GM23248 (cell line): ENCODE results near the gene CD22. TPM values are rescaled to one million over a fixed set of nuclear protein-coding genes. Genes with fewer than 3 reads are reported as not detected.
"Not testable (repeated sequence)": the region's sequence is repeated elsewhere in the genome, so short reads cannot be mapped to it uniquely, and the experiment has no call there.

Experiments used
- DNase-seq: peaks from one replicate; pipeline ENCODE4 v3.0.0-alpha.2; 2015
- H2AFZ ChIP-seq: fragments of 200-600 bp; sonication (generic); 2 replicates; pipeline ENCODE4 v1.6.1; 2016; ENCODE audit warnings: antibody characterized with exemption
- H3F3A ChIP-seq: fragments of 200-600 bp; sonication (generic); 2 replicates; pipeline ENCODE4 v1.6.1; 2016; ENCODE audit warnings: mild to moderate bottlenecking, antibody characterized with exemption, mixed run types; ENCODE audit not compliant: insufficient read depth
- H3K27ac ChIP-seq: fragments of 200-600 bp; sonication (generic); 2 replicates; pipeline ENCODE4 v1.5.1; 2016; ENCODE audit warnings: mild to moderate bottlenecking
- H3K27me3 ChIP-seq: fragments of 200-600 bp; sonication (generic); replicated peaks from 2 replicates; pipeline ENCODE4 v1.6.1; 2016; ENCODE audit warnings: mild to moderate bottlenecking; ENCODE audit not compliant: insufficient read depth
- H3K36me3 ChIP-seq: fragments of 200-600 bp; sonication (generic); 2 replicates; pipeline ENCODE4 v1.6.1; 2016; ENCODE audit warnings: low read depth, mild to moderate bottlenecking
- H3K4me1 ChIP-seq: fragments of 200-600 bp; sonication (generic); 2 replicates; pipeline ENCODE4 v1.6.1; 2016; ENCODE audit warnings: mild to moderate bottlenecking; ENCODE audit not compliant: insufficient read depth
- H3K4me2 ChIP-seq: fragments of 200-600 bp; sonication (generic); one replicate; pipeline ENCODE4 v1.6.1; 2016; ENCODE audit warnings: mild to moderate bottlenecking; ENCODE audit not compliant: unreplicated experiment
- H3K4me3 ChIP-seq: fragments of 200-600 bp; sonication (generic); 2 replicates; pipeline ENCODE4 v1.5.1; 2016; ENCODE audit warnings: mild to moderate bottlenecking
- H3K79me2 ChIP-seq: fragments of 200-600 bp; sonication (generic); 2 replicates; pipeline ENCODE4 v1.6.1; 2016; ENCODE audit warnings: mild to moderate bottlenecking; ENCODE audit not compliant: insufficient read depth
- H3K9ac ChIP-seq: fragments of 200-600 bp; sonication (generic); 2 replicates; pipeline ENCODE4 v1.6.1; 2016; ENCODE audit warnings: mild to moderate bottlenecking
- H3K9me2 ChIP-seq: fragments of 200-600 bp; sonication (generic); 2 replicates; pipeline ENCODE4 v1.6.1; 2016; ENCODE audit warnings: mixed run types, mild to moderate bottlenecking, moderate library complexity; ENCODE audit not compliant: insufficient read depth
- H3K9me3 ChIP-seq: fragments of 200-600 bp; sonication (generic); one replicate; pipeline ENCODE4 v1.6.1; 2017; ENCODE audit warnings: low read depth
- H4K20me1 ChIP-seq: fragments of 200-600 bp; sonication (generic); 2 replicates; pipeline ENCODE4 v1.6.0; 2016; ENCODE audit not compliant: insufficient read depth
- EZH2 ChIP-seq: fragments of 200-600 bp; sonication (generic); IDR thresholded peaks from 2 replicates; pipeline ENCODE4 v1.6.1; 2018; ENCODE audit warnings: antibody characterized with exemption, mild to moderate bottlenecking; ENCODE audit not compliant: insufficient read depth, poor library complexity, severe bottlenecking
- EZH2phosphoT487 ChIP-seq: fragments of 200-600 bp; sonication (generic); IDR thresholded peaks from 2 replicates; pipeline ENCODE4 v1.6.1; 2018; ENCODE audit warnings: antibody characterized with exemption, moderate library complexity, mild to moderate bottlenecking, low read depth; ENCODE audit not compliant: insufficient read depth
- WGBS, 2 experiments: methylation state at CpG; one replicate each; pipeline ENCODE4 v1.1.6; 2015 to 2017; ENCODE audit warnings: low lambda C conversion rate in 2 of 2, low coverage in 1 of 2; ENCODE audit errors: missing lambda C conversion rate in 2 of 2; 5-methylcytosine and 5-hydroxymethylcytosine counted together
- in situ Hi-C: fragments of 300-500 bp; cut with MboI; formaldehyde crosslinking; loops from 2 replicates; pipeline ENCODE4 v1.15.0; 2020
- polyA plus RNA-seq: library from polyadenylated mRNA; unstranded; fragments of >200 nt; fragmentation: Nextera tagmentation; extraction: Ambion mirVana; gene quantifications from 2 replicates; pipeline ENCODE4 v1.2.1, GENCODE V29; 2016
- total RNA-seq: library from RNA; depleted of rRNA; stranded (reverse); fragments of >200 nt; shearing (Covaris generic); gene quantifications from 2 replicates; pipeline ENCODE4 v1.2.3, GENCODE V29; 2014

The CD22 gene
- total and polyA plus RNA-seq, 2 experiments from 2014 or later: 0.28 TPM; not detected in 1

GRCh38 chr19:35284153-35285094, 44.6 kb upstream of the CD22 start:
- H3K9me3 ChIP-seq: no peaks in the 10 kb centered on the region
- no peaks in the 10 kb centered on the region for H3K36me3 ChIP-seq
- H3K27me3 ChIP-seq: peaks cover 6% of the 10 kb centered on the region; the same call in 1 of the 2 replicates
- H3K4me1 ChIP-seq: no peaks in the 10 kb centered on the region
- no peaks in the 10 kb centered on the region for H3K9me2 ChIP-seq
- no peaks in the 10 kb centered on the region for H4K20me1 ChIP-seq
- TF ChIP-seq EZH2phosphoT487 (no peak), EZH2 (no peak)
- H3K27ac ChIP-seq: no peak overlapping the region
- H3K9ac ChIP-seq: no peak overlapping the region
- WGBS, 2 experiments: 64 to 73% methylated on average over 16 to 17 of the region's 17 CpGs
- no peak overlapping the region for H3K4me3 ChIP-seq
- no peak overlapping the region for H2AFZ ChIP-seq
- no peaks in the 10 kb centered on the region for H3K79me2 ChIP-seq
- in situ Hi-C loops: no loop called here
- no peak for DNase-seq
- 0 out of 2 replicates have a peak, but pooled peaks cover 7% of the 10 kb centered on the region for H3F3A ChIP-seq
- H3K4me2 ChIP-seq: no peak overlapping the region

- H3K79me2 ChIP-seq: no peaks in the 10 kb centered on the region
- in situ Hi-C loops: no loop called here
- no peak for DNase-seq
Measured at GRCh38 chr19:35285095-35285449, 43.9 kb upstream of the CD22 start.

DNA sequence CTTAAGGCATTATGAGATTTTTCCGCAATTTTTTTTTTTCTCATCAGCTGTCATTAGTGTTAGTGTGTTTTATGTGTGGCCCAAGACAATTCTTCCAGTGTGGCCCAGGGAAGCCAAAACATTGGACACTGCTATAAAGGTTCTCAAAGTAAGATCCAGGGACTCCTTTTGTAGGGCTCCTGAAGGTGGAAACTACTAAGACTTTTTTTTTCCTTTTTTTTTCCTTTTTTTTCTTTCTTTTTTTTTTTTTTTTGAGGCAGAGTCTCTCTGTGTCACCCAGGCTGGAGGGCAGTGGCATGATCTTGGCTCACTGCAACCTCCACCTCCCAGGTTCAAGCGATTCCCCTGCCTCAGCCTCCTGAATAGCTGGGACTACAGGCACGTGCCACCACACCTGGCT, 43.5 kb upstream of the CD22 start:
- 68 to 69% methylated on average over 3 of the region's 3 CpGs for WGBS, 2 experiments
- H3K9me3 ChIP-seq, H2AFZ ChIP-seq, H3K4me2 ChIP-seq, DNase-seq, H4K20me1 ChIP-seq, H3K27ac ChIP-seq, H3K79me2 ChIP-seq, H3K9ac ChIP-seq, H3K4me3 ChIP-seq, H3K4me1 ChIP-seq, H3K27me3 ChIP-seq, H3K36me3 ChIP-seq, H3F3A ChIP-seq, H3K9me2 ChIP-seq, in situ Hi-C loops: not testable (repeated sequence)

More at GRCh38 chr19:35285095-35285449, 43.9 kb upstream of the CD22 start:
- TF ChIP-seq EZH2phosphoT487: no peak
- no peak for TF ChIP-seq EZH2
- Histone ChIP-seq H3K4me1 (no peaks in the 10 kb centered on the region), H2AFZ (no peak overlapping the region), H3K9ac (no peak overlapping the region), H3K4me3 (no peak overlapping the region), H3K27me3 (peaks cover 6% of the 10 kb centered on the region; the same call in 1 of the 2 replicates), H3K9me3 (no peaks in the 10 kb centered on the region), H3K4me2 (no peak overlapping the region), H3K27ac (no peak overlapping the region), H3F3A (0 out of 2 replicates have a peak, but pooled peaks cover 7% of the 10 kb centered on the region), H4K20me1 (no peaks in the 10 kb centered on the region), H3K9me2 (no peaks in the 10 kb centered on the region), H3K36me3 (no peaks in the 10 kb centered on the region)
- 33 to 45% methylated on average over 1 of the region's 1 CpG for WGBS, 2 experiments

GRCh38 chr19:35286101-35286500, 42.9 kb upstream of the CD22 start:
- DNase-seq: peak; percentile 22
- H3K4me2 ChIP-seq, H3K27me3 ChIP-seq, H3K4me1 ChIP-seq, H3K27ac ChIP-seq, H3K9me3 ChIP-seq, H3K79me2 ChIP-seq, H3K36me3 ChIP-seq, in situ Hi-C loops, H3K9ac ChIP-seq, H3F3A ChIP-seq, H3K9me2 ChIP-seq, H2AFZ ChIP-seq, H4K20me1 ChIP-seq, H3K4me3 ChIP-seq: not testable (repeated sequence)
- WGBS, 2 experiments: 56 to 58% methylated on average over 5 of the region's 5 CpGs
